SK-N-SH (cell line): Measurements from ENCODE around the gene METTL21C. TPM values are rescaled to one million over a fixed set of nuclear protein-coding genes. Genes with fewer than 3 reads are reported as not detected.
A peak's percentile ranks its signal among the peaks of the same experiment; 100 is the strongest.

Source experiments
- CTCF ChIA-PET: fragments of 300-600, 350-600 bp; formaldehyde crosslinking; extraction: SDS; loops from one replicate; lab custom pipeline; 2021; lab: Yijun Ruan, JAX
- POLR2A ChIA-PET: fragments of 350-600 bp; sonication (Branson Sonifier 250); formaldehyde crosslinking; extraction: SDS; loops from one replicate; lab custom pipeline; 2020; ENCODE audit warnings: antibody characterized with exemption, inconsistent platforms; lab: Yijun Ruan, JAX
- DNase-seq: peaks from one replicate; pipeline ENCODE4 v3.0.0; 2012
- H2AFZ ChIP-seq: fragments of 200-600 bp; sonication (generic); 2 replicates; pipeline ENCODE4 v1.8.1; 2016; ENCODE audit warnings: antibody characterized with exemption, mild to moderate bottlenecking, low read depth
- H3F3A ChIP-seq: fragments of 200-600 bp; sonication (generic); replicated peaks from 2 replicates; pipeline ENCODE3; 2016; ENCODE audit warnings: antibody characterized with exemption, mild to moderate bottlenecking; ENCODE audit not compliant: insufficient read depth
- H3K27ac ChIP-seq, 2 experiments: fragments of 200-500 bp in 1 of 2; fragments of 200-600 bp in 1 of 2; sonication (Bioruptor generic) in 1 of 2; sonication (generic), shearing (Covaris generic) in 1 of 2; 2 replicates each; pipeline versions ENCODE4 v1.5.1 to v1.6.1; 2014 to 2016; ENCODE audit warnings: low read depth in 2 of 2, inconsistent platforms in 1 of 2, low read length in 1 of 2, mild to moderate bottlenecking in 1 of 2, mixed read lengths in 1 of 2
- H3K27me3 ChIP-seq: fragments of 200-600 bp; sonication (generic), shearing (Covaris generic); 2 replicates; pipeline ENCODE4 v1.6.1; 2016; ENCODE audit warnings: mixed run types; ENCODE audit not compliant: insufficient read depth
- H3K36me3 ChIP-seq, 2 experiments: fragments of 200-500 bp in 1 of 2; fragments of 200-600 bp in 1 of 2; sonication (Bioruptor generic) in 1 of 2; sonication (generic) in 1 of 2; replicated peaks in 1 of 2; 2 replicates each; pipeline versions ENCODE3 to v1.5.1; 2014 to 2016; ENCODE audit warnings: low read length in 1 of 2, mild to moderate bottlenecking in 1 of 2; ENCODE audit not compliant: insufficient read depth in 2 of 2, control insufficient read depth in 1 of 2
- H3K4me1 ChIP-seq, 2 experiments: fragments of 200-500 bp in 1 of 2; fragments of 200-600 bp in 1 of 2; sonication (Bioruptor generic) in 1 of 2; sonication (generic), shearing (Covaris generic) in 1 of 2; 2 replicates each; pipeline versions ENCODE4 v1.5.1 to v1.6.1; 2014 to 2016; ENCODE audit warnings: low read depth in 1 of 2, low read length in 1 of 2, mixed run types in 1 of 2; ENCODE audit not compliant: insufficient read depth in 2 of 2, control insufficient read depth in 1 of 2
- H3K4me2 ChIP-seq: fragments of 200-600 bp; sonication (generic), shearing (Covaris generic); 2 replicates; pipeline ENCODE4 v1.6.1; 2017; ENCODE audit warnings: mixed run types
- H3K4me3 ChIP-seq, 2 experiments: fragments of 200-500 bp in 1 of 2; fragments of 200-600 bp in 1 of 2; sonication (Bioruptor generic) in 1 of 2; sonication (generic), shearing (Covaris generic) in 1 of 2; 2 replicates each; pipeline versions ENCODE4 v1.5.1 to v1.8.1; 2014 to 2016; ENCODE audit warnings: low read depth in 2 of 2, inconsistent platforms in 1 of 2, low read length in 1 of 2, mild to moderate bottlenecking in 1 of 2, mixed read lengths in 1 of 2, moderate library complexity in 1 of 2
- H3K79me2 ChIP-seq: fragments of 200-600 bp; sonication (generic); 2 replicates; pipeline ENCODE4 v1.8.1; 2017; ENCODE audit warnings: mild to moderate bottlenecking; ENCODE audit not compliant: insufficient read depth
- H3K9ac ChIP-seq: fragments of 200-600 bp; sonication (generic); 2 replicates; pipeline ENCODE4 v1.6.1; 2017; ENCODE audit warnings: mixed run types
- H3K9me2 ChIP-seq: fragments of 200-600 bp; sonication (generic); 2 replicates; pipeline ENCODE4 v1.6.1; 2017; ENCODE audit warnings: mixed run types
- H3K9me3 ChIP-seq: fragments of 200-600 bp; sonication (generic); 2 replicates; pipeline ENCODE4 v1.6.1; 2017; ENCODE audit warnings: mixed run types, mild to moderate bottlenecking, moderate library complexity
- H4K20me1 ChIP-seq: fragments of 200-600 bp; sonication (generic); 2 replicates; pipeline ENCODE4 v1.6.1; 2017; ENCODE audit warnings: mild to moderate bottlenecking, mixed run types; ENCODE audit not compliant: insufficient read depth
- EP300 ChIP-seq, 2 experiments: IDR thresholded peaks; 2 replicates each; pipeline versions ENCODE4 v1.4.0 to v1.6.1; 2012; ENCODE audit warnings: borderline replicate concordance in 1 of 2, low read depth in 1 of 2, low read length in 1 of 2
- FOSL2 ChIP-seq: IDR thresholded peaks from 2 replicates; pipeline ENCODE4 v1.4.0; 2012; ENCODE audit warnings: low read depth, mild to moderate bottlenecking, moderate library complexity, borderline replicate concordance
- FOXJ3 ChIP-seq: sonication (generic); formaldehyde crosslinking; IDR thresholded peaks from 2 replicates; pipeline ENCODE4 v1.5.1; 2020; ENCODE audit warnings: mild to moderate bottlenecking, missing genetic modification reagents
- FOXM1 ChIP-seq: IDR thresholded peaks from 2 replicates; pipeline ENCODE4 v1.4.0; 2012; ENCODE audit warnings: low read depth, mild to moderate bottlenecking
- GABPA ChIP-seq: IDR thresholded peaks from 2 replicates; pipeline ENCODE4 v1.4.0; 2012; ENCODE audit warnings: low read depth, mild to moderate bottlenecking
- GATA2 ChIP-seq: sonication (generic); formaldehyde crosslinking; IDR thresholded peaks from 2 replicates; pipeline ENCODE4 v1.5.0; 2020; ENCODE audit warnings: mild to moderate bottlenecking, missing genetic modification reagents
- IRF3 ChIP-seq: fragments of 150-350 bp; IDR thresholded peaks from 2 replicates; pipeline ENCODE4 v1.6.1; 2016; ENCODE audit warnings: mild to moderate bottlenecking, low read depth, low read length
- JUND ChIP-seq: IDR thresholded peaks from 2 replicates; pipeline ENCODE4 v1.4.0; 2012
- MAX ChIP-seq: IDR thresholded peaks from 2 replicates; pipeline ENCODE4 v1.4.0; 2012; ENCODE audit warnings: low read depth
- MXI1 ChIP-seq: IDR thresholded peaks from 2 replicates; pipeline ENCODE4 v1.6.1; 2012; ENCODE audit warnings: mild to moderate bottlenecking, low read depth, low read length, improper control_type of control experiment
- NFIC ChIP-seq: IDR thresholded peaks from 2 replicates; pipeline ENCODE4 v1.4.0; 2012; ENCODE audit warnings: borderline replicate concordance
- NRF1 ChIP-seq: IDR thresholded peaks from 2 replicates; pipeline ENCODE4 v1.6.1; 2012; ENCODE audit warnings: low read depth, mild to moderate bottlenecking, low read length
- PBX3 ChIP-seq: IDR thresholded peaks from 2 replicates; pipeline ENCODE4; 2012
- POLR2AphosphoS5 ChIP-seq: IDR thresholded peaks from 2 replicates; pipeline ENCODE4 v1.6.1; 2012; ENCODE audit warnings: low read depth, low read length
- RAD21 ChIP-seq: IDR thresholded peaks from 2 replicates; pipeline ENCODE4 v1.6.1; 2012; ENCODE audit warnings: mild to moderate bottlenecking, low read length
- RCOR1 ChIP-seq: fragments of 150-350 bp; IDR thresholded peaks from 2 replicates; pipeline ENCODE4 v1.6.1; 2017; ENCODE audit warnings: antibody characterized with exemption, low read length
- TCF12 ChIP-seq: IDR thresholded peaks from 2 replicates; pipeline ENCODE4 v1.4.0; 2012
- TEAD4 ChIP-seq: IDR thresholded peaks from 2 replicates; pipeline ENCODE4 v1.4.0; 2012; ENCODE audit warnings: mild to moderate bottlenecking, borderline replicate concordance; ENCODE audit not compliant: insufficient read depth
- USF1 ChIP-seq: IDR thresholded peaks from 2 replicates; pipeline ENCODE4 v1.4.0; 2012; ENCODE audit warnings: low read depth, borderline replicate concordance
- WGBS: methylation state at CpG from one replicate; pipeline ENCODE4 v1.1.6; 2017; ENCODE audit warnings: low lambda C conversion rate; 5-methylcytosine and 5-hydroxymethylcytosine counted together
- polyA plus RNA-seq, 3 experiments: library from polyadenylated mRNA; depleted of rRNA; stranded (reverse); fragments of >200 nt; gene quantifications; 2 replicates each; pipeline ENCODE4 v1.2.3, GENCODE V29; 2012

The METTL21C gene
- polyA plus RNA-seq, 1 of the 3 experiments (the other 2 are of a cell fraction) = not detected

- no peak overlapping the region for H3K4me3 ChIP-seq
- peak overlapping the region; percentile 39; the same call in 1 of the 2 replicates for H3K4me2 ChIP-seq
- no peaks in the 10 kb centered on the region for H4K20me1 ChIP-seq
- no peak overlapping the region for H3K9ac ChIP-seq
- H3K36me3 ChIP-seq = no peaks in the 10 kb centered on the region
- no peaks in the 10 kb centered on the region for H3K79me2 ChIP-seq
- H3K9me2 ChIP-seq = no peaks in the 10 kb centered on the region
- CTCF ChIA-PET = interaction anchor here (1.3 to 1.5 kb wide), 2 partner anchors 19 to 100 kb away, joined by 4 read pairs; no protein-coding TSS in a partner anchor
- peak; percentile 53 for DNase-seq
- POLR2A ChIA-PET = no interaction called here
- H3K9me3 ChIP-seq = no peaks in the 10 kb centered on the region
- peaks cover 16% of the 10 kb centered on the region for H3F3A ChIP-seq
- no peak for TF ChIP-seq GABPA
- no peak for TF ChIP-seq RAD21
- 0 out of 2 replicates have a peak, but pooled peaks have one; percentile 22 for TF ChIP-seq FOXM1
- TF ChIP-seq POLR2AphosphoS5 = no peak; the same call in 1 of the 2 replicates
- peak; percentile 92 for TF ChIP-seq JUND
- TF ChIP-seq RCOR1 = peak; percentile 78
- peak; percentile 44; the same call in 1 of the 2 replicates for TF ChIP-seq USF1
- TF ChIP-seq EP300 (IDR thresholded peaks at IDR 0.05; ENCODE audit: borderline replicate concordance in 1 of 2, low read depth in 1 of 2, low read length in 1 of 2) = peak; percentile 34 to 47; a peak in 3 of 4 replicates
- TF ChIP-seq NRF1 = no peak
- peak; percentile 75; the same call in 1 of the 2 replicates for TF ChIP-seq TCF12
- peak; percentile 59; the same call in 1 of the 2 replicates for TF ChIP-seq MXI1
- 0 out of 2 replicates have a peak, but pooled peaks have one; percentile 52 for TF ChIP-seq TEAD4
- TF ChIP-seq GATA2 (CRISPR knock-in tag) = peak; percentile 46
- TF ChIP-seq FOSL2 = peak; percentile 85
- TF ChIP-seq PBX3 = peak; percentile 68
- peak; percentile 87 for TF ChIP-seq NFIC
- TF ChIP-seq MAX = peak; percentile 73
- no peak for TF ChIP-seq FOXJ3
- no peak for TF ChIP-seq IRF3
- no peak overlapping the region for H2AFZ ChIP-seq
- 2% methylated on average over 4 of the region's 4 CpGs for WGBS
- H3K4me1 ChIP-seq = peaks cover 13 to 22% of the 10 kb centered on the region in 2 experiments
- no peaks in the 10 kb centered on the region for H3K27me3 ChIP-seq
- peak overlapping the region; percentile 47 to 74 for H3K27ac ChIP-seq
Measured at GRCh38 chr13:102707467-102707866, 12.6 kb upstream of the METTL21C start.
